SK-N-SH treated with all-trans-retinoic acid at 6 μM for 48 hours (cell line): ENCODE measurements around the gene SMG9.

Source experiments
- BACH2 ChIP-seq: fragments of 250-450 bp; sonication (Bioruptor Pico); IDR thresholded peaks from 2 replicates; pipeline ENCODE4 v1.9.0; 2021; ENCODE audit warnings: mild to moderate bottlenecking, borderline replicate concordance
- ESRRG ChIP-seq: fragments of 250-450 bp; sonication (Bioruptor Pico); IDR thresholded peaks from 2 replicates; pipeline ENCODE4 v1.6.1; 2021; ENCODE audit warnings: mild to moderate bottlenecking
- ISL1 ChIP-seq: fragments of 250-450 bp; sonication (Bioruptor Pico); IDR thresholded peaks from 2 replicates; pipeline ENCODE4 v2.1.2; 2022; ENCODE audit warnings: mild to moderate bottlenecking, moderate library complexity
- PATZ1 ChIP-seq: fragments of 250-450 bp; sonication (Bioruptor Pico); IDR thresholded peaks from 2 replicates; pipeline ENCODE4 v1.8.0; 2020; ENCODE audit warnings: mild to moderate bottlenecking, moderate library complexity, borderline replicate concordance
- POU6F1 ChIP-seq: fragments of 250-450 bp; sonication (Bioruptor Pico); IDR thresholded peaks from 2 replicates; pipeline ENCODE4 v1.8.0; 2021; ENCODE audit warnings: low read depth, mild to moderate bottlenecking, moderate library complexity, borderline replicate concordance
- TCF4 ChIP-seq: fragments of 250-450 bp; sonication (Bioruptor Pico); IDR thresholded peaks from 2 replicates; pipeline ENCODE4 v1.8.0; 2021; ENCODE audit warnings: mild to moderate bottlenecking, moderate library complexity, borderline replicate concordance
- TOX ChIP-seq: fragments of 250-450 bp; sonication (Bioruptor Pico); IDR thresholded peaks from 2 replicates; pipeline ENCODE4 v1.8.0; 2021; ENCODE audit warnings: mild to moderate bottlenecking, moderate library complexity, borderline replicate concordance
- TSHZ2 ChIP-seq: fragments of 250-450 bp; sonication (Bioruptor Pico); IDR thresholded peaks from 2 replicates; pipeline ENCODE4 v1.5.0; 2020; ENCODE audit warnings: mild to moderate bottlenecking, moderate library complexity
- ZFP3 ChIP-seq: fragments of 250-450 bp; sonication (Bioruptor Pico); IDR thresholded peaks from 2 replicates; pipeline ENCODE4 v1.5.0; 2020; ENCODE audit warnings: mild to moderate bottlenecking, moderate library complexity
- ZFP30 ChIP-seq: fragments of 450-650 bp; formaldehyde crosslinking; IDR thresholded peaks from 2 replicates; pipeline ENCODE4 v1.5.0; 2022; ENCODE audit warnings: mild to moderate bottlenecking, moderate library complexity
- ZNF565 ChIP-seq: fragments of 450-650 bp; formaldehyde crosslinking; conservative IDR thresholded peaks from 2 replicates; pipeline ENCODE4 v1.5.0; 2020; ENCODE audit warnings: low read depth, mild to moderate bottlenecking, moderate library complexity
- ZNF8 ChIP-seq: fragments of 450-650 bp; formaldehyde crosslinking; IDR thresholded peaks from 2 replicates; pipeline ENCODE4 v1.5.0; 2020; ENCODE audit warnings: mild to moderate bottlenecking, moderate library complexity

GRCh38 chr19:43690890-43691289 lies 63.9 kb downstream of the SMG9 start:
- TF ChIP-seq BACH2 (no peak), ZFP3 (CRISPR knock-in tag) (no peak), TOX (CRISPR knock-in tag) (no peak), ZNF8 (CRISPR knock-in tag) (no peak), ISL1 (no peak), ZFP30 (CRISPR knock-in tag) (no peak), TSHZ2 (CRISPR knock-in tag) (no peak), ESRRG (CRISPR knock-in tag) (no peak), TCF4 (CRISPR knock-in tag) (no peak), POU6F1 (CRISPR knock-in tag) (no peak), ZNF565 (CRISPR knock-in tag) (no peak), PATZ1 (CRISPR knock-in tag) (no peak)
